PC-3 (cell line): ENCODE data around the gene CGB1.

Source experiments
- EZH2 ChIP-seq: fragments of 300-600 bp; sonication (generic); IDR thresholded peaks from one replicate; pipeline ENCODE4 v1.6.1; 2017; ENCODE audit warnings: antibody characterized with exemption, mild to moderate bottlenecking, low read length; ENCODE audit not compliant: unreplicated experiment
- TF ChIP-seq, protein P1 (sequence below): fragments of 300-600 bp; sonication (generic); conservative IDR thresholded peaks from 2 replicates; pipeline ENCODE4 v1.5.1; 2017; ENCODE audit warnings: antibody characterized with exemption, low read depth, mild to moderate bottlenecking, low read length

DNA sequence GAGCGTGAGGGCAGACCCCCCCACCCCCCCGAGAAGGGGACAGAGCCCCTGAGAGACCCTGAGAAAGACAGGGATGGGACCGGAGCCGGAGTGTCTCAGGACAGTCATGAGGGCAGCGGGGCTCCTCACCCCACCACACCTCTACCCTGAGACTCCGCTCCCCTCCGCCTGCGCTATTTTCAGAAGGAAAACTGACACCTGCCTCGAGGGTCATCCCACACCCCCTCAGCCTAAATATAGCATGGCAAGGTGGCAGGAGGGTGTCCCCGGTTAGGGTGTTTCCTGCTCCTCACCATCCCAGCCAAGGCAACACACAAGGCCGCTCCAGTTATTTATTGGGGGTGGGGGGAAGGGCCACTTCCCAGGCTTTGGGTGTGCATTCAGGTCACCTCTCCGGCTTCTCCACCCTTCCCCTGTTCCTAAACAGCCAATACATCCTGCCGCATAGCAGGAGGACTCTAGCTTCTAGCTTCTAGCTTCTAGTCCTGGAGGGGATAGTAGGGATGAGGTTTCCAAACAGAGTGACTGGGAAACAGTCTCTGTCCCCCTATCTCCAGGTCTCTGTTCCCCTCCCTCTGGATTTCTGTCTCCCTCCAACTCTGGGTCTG lies 29.3 kb upstream of the CGB1 start:
- TF ChIP-seq, protein P1, sequence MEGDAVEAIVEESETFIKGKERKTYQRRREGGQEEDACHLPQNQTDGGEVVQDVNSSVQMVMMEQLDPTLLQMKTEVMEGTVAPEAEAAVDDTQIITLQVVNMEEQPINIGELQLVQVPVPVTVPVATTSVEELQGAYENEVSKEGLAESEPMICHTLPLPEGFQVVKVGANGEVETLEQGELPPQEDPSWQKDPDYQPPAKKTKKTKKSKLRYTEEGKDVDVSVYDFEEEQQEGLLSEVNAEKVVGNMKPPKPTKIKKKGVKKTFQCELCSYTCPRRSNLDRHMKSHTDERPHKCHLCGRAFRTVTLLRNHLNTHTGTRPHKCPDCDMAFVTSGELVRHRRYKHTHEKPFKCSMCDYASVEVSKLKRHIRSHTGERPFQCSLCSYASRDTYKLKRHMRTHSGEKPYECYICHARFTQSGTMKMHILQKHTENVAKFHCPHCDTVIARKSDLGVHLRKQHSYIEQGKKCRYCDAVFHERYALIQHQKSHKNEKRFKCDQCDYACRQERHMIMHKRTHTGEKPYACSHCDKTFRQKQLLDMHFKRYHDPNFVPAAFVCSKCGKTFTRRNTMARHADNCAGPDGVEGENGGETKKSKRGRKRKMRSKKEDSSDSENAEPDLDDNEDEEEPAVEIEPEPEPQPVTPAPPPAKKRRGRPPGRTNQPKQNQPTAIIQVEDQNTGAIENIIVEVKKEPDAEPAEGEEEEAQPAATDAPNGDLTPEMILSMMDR, result no peak
- TF ChIP-seq EZH2, result no peak
